Stimulated activated naive CD4-positive, alpha-beta T cell (primary cell): ENCODE measurements around the gene IL1RAPL1.
"Not testable (repeated sequence)": the region's sequence is repeated elsewhere in the genome, so short reads cannot be mapped to it uniquely, and the experiment has no call there.

Source experiments
- DNase-seq, 6 experiments: peaks; one replicate each; lab custom pipeline; 2025; lab: John Stamatoyannopoulos, UW

IL1RAPL1 gene

DNA sequence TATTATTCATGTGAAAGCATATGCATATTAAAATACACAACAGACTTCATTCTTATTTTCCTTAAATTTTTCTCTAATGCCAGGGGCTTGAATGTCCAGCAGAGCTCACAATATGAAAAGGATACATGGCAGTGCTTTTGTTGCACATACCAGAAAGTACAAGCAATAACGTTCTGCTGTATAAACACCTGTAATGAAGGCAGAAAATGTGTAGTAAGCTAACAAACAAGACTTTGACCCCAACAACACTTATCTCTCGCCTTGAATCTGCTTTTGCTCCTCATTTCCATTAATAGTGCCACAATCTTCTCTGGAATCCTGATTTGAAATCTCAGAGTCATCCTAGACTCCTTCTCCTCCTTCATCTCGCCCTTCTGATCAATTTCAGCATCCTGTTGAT is 687.3 kb downstream of the IL1RAPL1 start:
- DNase-seq: no peak

DNA sequence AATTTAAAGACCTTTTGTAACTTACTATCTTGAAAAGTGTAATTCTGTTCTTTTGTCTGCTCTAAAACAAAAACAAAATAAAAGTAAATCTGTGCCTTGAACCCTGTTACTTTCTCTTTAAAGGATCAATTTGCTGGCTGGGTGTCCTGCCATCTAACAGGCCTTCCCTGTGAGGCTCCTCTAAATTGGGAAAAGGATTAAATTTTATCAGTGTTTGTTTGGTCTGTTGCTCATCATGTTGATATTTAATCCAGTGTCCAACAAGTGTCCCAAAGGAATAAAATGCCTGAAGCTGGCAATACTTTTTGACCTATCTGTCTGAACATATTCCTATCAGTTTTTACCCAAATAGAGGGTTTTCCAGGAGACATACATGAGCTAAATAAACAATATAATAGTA is 688.7 kb downstream of the IL1RAPL1 start:
- DNase-seq: no peak

GRCh38 chrX:29281078-29281742 is 694.0 kb downstream of the IL1RAPL1 start:
- no peak for DNase-seq

- no peak for DNase-seq
Measured at GRCh38 chrX:29285664-29286063, 698.4 kb downstream of the IL1RAPL1 start.

- no peak for DNase-seq
Measured at GRCh38 chrX:29295987-29296680, 708.9 kb downstream of the IL1RAPL1 start.

DNA sequence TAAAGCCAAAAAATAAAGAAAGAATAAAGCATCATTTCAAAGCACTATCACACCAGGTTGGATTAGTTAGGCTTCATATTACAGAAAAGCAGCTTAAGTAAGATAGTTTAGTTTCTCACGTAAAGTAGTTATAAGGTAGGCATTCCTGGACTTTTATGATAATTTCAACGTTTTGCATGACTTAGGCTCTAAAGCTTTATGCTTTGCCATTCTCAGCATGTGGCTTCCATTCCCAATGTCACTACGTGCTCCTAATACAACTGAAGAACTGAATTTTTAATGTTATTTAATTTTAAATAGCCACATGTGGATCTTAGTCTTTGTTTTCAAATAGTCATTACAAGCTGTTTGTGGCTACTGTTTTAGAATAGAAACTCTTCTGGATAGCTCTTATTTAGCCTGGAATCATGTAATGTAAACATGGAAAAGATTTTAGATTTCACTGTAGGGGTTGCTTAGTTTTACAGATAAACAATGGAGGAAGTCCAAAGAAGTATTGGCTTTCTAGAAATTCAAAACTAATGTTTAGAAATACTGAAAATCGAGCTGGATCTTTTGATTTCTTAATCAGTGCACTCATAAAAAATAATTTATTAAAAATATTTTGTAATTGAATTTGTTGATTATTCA is 710.0 kb downstream of the IL1RAPL1 start:
- DNase-seq: no peak

- DNase-seq: no peak
Measured at GRCh38 chrX:29299684-29300083, 712.4 kb downstream of the IL1RAPL1 start.

- DNase-seq: no peak
Measured at GRCh38 chrX:29308726-29309125, 721.5 kb downstream of the IL1RAPL1 start.

GRCh38 chrX:29315931-29316330 is 728.7 kb downstream of the IL1RAPL1 start:
- DNase-seq: no peak

DNA sequence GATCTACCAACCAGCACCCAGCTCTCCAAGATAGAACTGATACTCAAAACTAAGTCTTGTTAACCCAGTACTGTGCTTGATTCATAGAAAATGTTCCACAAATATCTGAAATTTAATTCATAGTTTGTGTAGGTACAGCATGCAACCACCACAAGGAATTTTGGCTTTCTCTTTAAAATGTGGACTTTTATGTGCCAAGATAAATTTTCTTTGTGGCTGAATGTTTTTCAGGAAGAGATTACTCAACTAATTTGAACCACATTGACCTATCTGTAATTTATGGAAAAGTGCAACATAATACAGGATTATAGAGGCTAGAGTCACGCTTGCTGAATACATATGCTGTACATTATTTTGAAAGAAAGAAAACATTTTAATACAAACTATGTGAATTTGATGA is 730.8 kb downstream of the IL1RAPL1 start:
- DNase-seq: no peak

DNA sequence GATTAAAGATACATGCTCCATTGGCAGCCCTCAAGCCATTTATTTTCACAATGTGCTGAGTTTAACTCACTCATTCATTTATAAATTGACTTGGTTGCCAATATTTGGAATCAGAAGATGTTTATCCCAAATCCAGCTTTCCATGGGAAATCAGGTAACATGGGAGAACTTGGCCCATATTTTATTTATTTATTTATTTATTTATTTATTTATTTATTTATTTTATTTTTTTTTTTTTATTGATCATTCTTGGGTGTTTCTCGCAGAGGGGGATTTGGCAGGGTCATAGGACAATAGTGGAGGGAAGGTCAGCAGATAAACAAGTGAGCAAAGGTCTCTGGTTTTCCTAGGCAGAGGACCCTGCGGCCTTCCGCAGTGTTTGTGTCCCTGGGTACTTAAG is 745.2 kb downstream of the IL1RAPL1 start:
- DNase-seq: not testable (repeated sequence)

DNA sequence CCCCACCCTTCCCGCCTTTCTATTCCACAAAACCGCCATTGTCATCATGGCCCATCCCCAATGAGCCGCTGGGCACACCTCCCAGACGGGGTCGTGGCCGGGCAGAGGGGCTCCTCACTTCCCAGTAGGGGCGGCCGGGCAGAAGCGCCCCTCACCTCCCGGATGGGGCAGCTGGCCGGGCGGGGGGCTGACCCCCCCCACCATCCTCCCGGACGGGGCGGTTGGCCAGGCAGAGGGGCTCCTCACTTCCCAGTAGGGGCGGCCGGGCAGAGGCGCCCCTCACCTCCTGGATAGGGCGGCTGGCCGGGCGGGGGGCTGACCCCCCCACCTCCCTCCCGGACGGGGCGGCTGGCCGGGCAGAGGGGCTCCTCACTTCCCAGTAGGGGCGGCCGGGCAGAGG is 745.8 kb downstream of the IL1RAPL1 start:
- DNase-seq: not testable (repeated sequence)

GRCh38 chrX:29348288-29348687 is 761.0 kb downstream of the IL1RAPL1 start:
- no peak for DNase-seq

DNA sequence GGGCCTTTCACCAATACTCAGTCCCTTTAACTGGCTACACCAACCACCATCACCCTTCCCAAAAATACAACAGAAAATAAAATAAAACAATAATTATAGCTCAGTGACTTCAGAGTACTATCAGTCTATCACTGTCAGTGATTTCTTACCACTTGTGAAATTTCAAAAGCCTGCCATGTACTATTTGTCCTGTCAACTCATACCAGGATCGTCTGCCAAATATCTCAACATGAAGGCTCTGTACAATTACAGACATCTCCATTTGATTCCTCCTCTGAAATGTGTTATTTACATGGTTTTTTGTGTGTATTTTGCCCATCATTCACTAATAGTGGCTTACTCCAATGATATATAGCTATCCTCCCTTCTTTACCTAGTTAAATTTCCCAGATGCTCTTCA is 772.0 kb downstream of the IL1RAPL1 start:
- no peak for DNase-seq

DNA sequence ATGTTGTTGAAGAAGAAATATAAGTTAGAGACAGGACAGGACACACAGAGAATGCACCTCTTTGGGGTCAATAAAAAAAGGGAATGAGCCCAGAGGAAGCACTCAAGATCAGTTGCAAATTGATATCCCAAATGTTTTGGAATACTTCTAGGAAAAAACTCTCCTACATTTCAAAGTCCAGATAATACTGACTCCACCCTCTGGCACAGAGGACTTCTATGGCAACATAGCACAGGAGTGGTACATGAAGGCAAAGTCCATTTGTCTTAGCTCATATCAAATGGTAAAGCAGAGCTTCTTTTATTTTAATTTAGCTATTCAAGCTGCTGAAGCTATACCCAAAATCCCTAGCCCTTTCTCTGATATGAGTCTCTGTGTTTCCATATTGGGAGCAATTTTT is 787.5 kb downstream of the IL1RAPL1 start:
- not testable (repeated sequence) for DNase-seq

GRCh38 chrX:29376584-29376983 is 789.3 kb downstream of the IL1RAPL1 start:
- DNase-seq: no peak

DNA sequence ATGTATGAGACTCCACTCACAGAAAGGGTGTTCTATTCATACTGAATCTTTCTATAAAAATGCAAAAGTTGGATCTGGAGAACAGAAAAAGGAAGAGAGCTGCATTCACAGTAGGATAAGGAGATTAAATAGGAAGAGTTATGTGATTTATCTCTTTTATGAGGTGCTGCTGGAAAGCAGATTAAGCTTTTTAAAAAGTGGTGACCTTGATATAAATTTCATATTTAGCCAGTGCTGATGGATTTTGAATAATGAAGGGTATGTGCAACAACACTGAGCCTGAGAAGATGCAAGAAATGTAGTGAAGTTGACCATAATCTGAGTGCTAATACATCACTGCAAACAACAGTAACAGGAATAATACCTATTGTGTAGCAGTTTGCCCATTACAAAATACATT is 795.6 kb downstream of the IL1RAPL1 start:
- DNase-seq: no peak

- no peak for DNase-seq
Measured at GRCh38 chrX:29388509-29388908, 801.3 kb downstream of the IL1RAPL1 start.

DNA sequence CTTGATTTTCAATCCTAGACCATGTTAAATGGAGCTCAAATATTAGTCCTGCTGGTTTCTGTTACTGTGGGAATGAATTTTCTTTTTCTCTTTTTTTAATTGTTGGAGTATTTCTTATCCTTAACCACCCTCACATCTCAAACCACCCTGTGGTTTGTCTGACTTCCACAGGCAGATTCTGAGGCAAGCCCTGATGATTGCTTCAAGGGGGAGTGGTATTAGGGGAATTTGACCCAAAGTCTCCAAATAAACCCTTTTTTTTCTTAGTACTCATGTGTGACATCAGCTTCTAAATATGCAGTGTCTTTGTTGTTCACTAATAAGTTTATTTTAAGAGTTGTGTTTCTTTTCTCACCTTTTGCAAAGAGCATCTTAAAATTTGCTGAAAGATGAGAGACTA is 810.3 kb downstream of the IL1RAPL1 start:
- DNase-seq: no peak

GRCh38 chrX:29407357-29407756 is 820.1 kb downstream of the IL1RAPL1 start:
- no peak for DNase-seq

DNA sequence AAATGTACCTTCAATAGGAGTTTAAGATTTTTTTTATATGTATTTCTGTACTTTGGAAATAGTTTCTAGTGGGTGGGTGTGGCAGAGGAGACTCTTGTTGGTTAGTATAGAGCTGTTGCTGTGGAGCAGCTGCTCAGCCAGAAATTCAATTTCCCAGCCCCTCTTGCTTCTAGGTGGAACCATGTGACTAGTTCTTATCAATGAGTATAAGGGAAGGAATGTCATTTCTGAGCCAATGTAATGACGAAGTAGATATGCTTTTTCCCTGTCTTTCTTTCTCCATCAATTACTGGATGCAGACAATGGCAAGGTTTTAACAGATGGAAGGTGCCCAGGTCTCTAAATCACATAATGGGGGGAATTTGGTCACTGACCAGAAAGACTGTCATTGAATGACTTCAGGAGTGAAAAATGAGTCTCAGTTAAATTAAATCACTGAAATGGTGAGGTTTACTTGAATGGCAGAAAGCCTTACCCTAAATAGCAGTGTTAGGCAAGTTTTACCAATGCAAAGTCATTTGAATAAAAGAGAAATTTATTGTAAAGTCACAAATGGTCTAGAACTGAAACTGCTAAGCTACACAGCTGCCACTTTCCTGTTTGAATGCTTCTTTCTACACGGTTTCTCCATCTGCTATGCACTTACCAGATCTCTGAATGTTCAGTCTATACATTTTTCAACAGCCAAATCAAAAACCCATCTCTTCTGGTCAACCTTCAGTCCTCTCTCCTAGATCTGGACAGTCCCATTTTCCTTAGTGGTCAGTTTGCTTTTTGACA is 832.7 kb downstream of the IL1RAPL1 start:
- DNase-seq: no peak

DNA sequence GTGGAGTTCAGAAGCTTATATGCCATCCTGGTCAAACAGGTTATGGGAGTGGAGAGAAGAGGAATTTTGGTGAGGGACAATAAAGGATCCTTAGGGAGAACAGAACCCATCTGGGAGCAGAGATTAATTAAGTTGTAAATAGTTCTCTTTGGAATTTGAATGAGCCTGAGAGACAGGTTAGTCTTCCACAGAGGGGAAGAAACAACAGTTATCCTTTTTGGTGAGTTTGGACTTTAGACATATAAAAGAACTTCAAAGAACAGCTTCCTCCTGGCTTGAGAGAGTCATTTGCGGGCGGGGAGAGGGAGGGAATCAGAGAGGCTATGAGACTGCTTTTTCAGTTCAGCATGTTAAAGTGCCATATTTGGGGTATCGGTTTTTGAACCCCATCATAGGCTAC is 834.8 kb downstream of the IL1RAPL1 start:
- DNase-seq: no peak

- no peak for DNase-seq
Measured at GRCh38 chrX:29431895-29432294, 844.6 kb downstream of the IL1RAPL1 start.
